Measurements from ENCODE around the gene PPFIA4. TPM values are rescaled to one million over a fixed set of nuclear protein-coding genes. Genes with fewer than 3 reads are reported as not detected.

The PPFIA4 gene
- total RNA-seq, 1 donor from 2014 or later: 0.29 TPM

DNA sequence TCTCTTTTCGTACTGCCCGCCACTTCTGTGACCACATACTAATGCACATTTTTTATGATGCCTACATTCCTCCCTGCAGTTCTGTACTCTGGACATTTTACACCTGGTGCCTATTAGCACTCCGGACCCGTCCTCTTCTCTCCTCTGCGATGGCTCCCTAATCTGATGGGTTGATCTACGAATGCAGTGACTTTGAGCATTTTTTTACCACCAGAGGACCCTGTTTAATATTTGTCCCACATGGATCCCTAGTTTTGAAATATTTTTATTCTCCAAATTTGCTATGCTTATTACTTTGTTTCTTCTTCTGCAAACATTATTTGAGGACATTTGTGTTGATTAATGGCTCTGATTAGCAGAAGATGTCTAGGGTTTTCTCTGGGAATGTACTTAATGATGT is 5.2 kb downstream of the PPFIA4 start:
- DNase-seq (no peak), ATAC-seq (ENCODE audit: low read depth) (no peak)
- Mint-ChIP-seq H3K27ac (no peak overlapping the region), H3K36me3 (ENCODE audit: low read depth) (no peaks in the 10 kb centered on the region), H3K4me3 (no peak overlapping the region), H3K27me3 (peaks cover 3% of the 10 kb centered on the region), H3K9me3 (no peaks in the 10 kb centered on the region), H3K4me1 (peaks cover 9% of the 10 kb centered on the region)
- ChIA-PET POLR2A (no interaction called here), CTCF (no interaction called here)
- TF ChIP-seq, protein P1, sequence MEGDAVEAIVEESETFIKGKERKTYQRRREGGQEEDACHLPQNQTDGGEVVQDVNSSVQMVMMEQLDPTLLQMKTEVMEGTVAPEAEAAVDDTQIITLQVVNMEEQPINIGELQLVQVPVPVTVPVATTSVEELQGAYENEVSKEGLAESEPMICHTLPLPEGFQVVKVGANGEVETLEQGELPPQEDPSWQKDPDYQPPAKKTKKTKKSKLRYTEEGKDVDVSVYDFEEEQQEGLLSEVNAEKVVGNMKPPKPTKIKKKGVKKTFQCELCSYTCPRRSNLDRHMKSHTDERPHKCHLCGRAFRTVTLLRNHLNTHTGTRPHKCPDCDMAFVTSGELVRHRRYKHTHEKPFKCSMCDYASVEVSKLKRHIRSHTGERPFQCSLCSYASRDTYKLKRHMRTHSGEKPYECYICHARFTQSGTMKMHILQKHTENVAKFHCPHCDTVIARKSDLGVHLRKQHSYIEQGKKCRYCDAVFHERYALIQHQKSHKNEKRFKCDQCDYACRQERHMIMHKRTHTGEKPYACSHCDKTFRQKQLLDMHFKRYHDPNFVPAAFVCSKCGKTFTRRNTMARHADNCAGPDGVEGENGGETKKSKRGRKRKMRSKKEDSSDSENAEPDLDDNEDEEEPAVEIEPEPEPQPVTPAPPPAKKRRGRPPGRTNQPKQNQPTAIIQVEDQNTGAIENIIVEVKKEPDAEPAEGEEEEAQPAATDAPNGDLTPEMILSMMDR (IDR thresholded peaks at IDR 0.05): no peak
- intact Hi-C loops (cut with micrococcal nuclease): no loop called here

DNA sequence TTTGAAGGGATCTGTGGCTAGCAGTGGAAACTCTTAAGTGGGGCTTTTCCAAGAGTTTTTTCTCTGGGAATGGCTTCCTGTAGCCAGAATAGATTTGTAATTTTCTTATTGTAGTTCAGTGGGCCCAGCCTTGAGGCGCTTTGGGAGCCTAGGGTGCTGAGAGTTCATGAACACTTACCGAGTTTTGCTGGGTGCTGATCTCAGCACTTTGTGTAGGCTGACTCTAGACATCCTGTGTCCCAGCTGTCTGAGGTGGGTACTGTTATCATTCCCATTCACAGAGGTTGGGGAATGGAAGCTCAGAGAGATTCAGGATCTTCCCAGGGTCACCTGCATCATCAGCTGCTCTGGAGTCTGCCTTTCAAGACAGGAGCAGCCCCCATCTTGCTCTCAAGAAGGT is 7.0 kb downstream of the PPFIA4 start:
- H3K4me1 Mint-ChIP-seq: no peaks in the 10 kb centered on the region
- intact Hi-C loops (cut with micrococcal nuclease): no loop called here
- TF ChIP-seq, protein P1 (IDR thresholded peaks at IDR 0.05): no peak
- ChIA-PET POLR2A (interaction anchor here (0.6 kb wide), 1 partner anchor 222 kb away, joined by 3 read pairs; no protein-coding TSS in a partner anchor), CTCF (no interaction called here)
- no peak for DNase-seq
- H3K36me3 Mint-ChIP-seq (ENCODE audit: low read depth): no peaks in the 10 kb centered on the region
- no peaks in the 10 kb centered on the region for H3K9me3 Mint-ChIP-seq
- no peak overlapping the region for H3K4me3 Mint-ChIP-seq
- peaks cover 4% of the 10 kb centered on the region for H3K27me3 Mint-ChIP-seq
- no peak overlapping the region for H3K27ac Mint-ChIP-seq
- no peak for ATAC-seq (ENCODE audit: low read depth)

DNA sequence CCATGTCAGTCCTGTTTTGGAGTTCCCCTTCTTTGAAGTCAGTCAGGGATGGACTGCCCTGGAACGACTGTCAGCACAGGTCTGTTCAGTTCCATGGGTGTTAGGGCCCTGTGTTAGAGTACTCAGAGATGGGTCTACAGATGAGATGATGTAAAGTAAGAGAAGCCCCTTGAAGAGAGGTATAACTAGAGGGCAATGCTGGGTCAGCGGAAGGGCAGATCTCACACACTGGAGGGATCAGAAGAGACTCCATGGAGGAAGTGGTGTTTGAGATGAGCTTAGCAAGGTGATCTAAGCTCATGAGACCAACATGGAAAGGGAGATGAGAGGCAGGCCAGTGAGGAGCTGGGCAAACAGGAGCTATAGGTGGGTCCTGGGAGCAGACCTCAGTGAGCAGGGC is 7.6 kb downstream of the PPFIA4 start:
- Mint-ChIP-seq H3K36me3 (ENCODE audit: low read depth) (no peaks in the 10 kb centered on the region), H3K9me3 (no peaks in the 10 kb centered on the region), H3K4me3 (no peak overlapping the region), H3K27me3 (peaks cover 4% of the 10 kb centered on the region), H3K4me1 (no peaks in the 10 kb centered on the region), H3K27ac (no peak overlapping the region)
- TF ChIP-seq, protein P1 (IDR thresholded peaks at IDR 0.05): no peak
- POLR2A ChIA-PET: interaction anchor here (0.6 kb wide), 1 partner anchor 221 kb away, joined by 3 read pairs; no protein-coding TSS in a partner anchor
- CTCF ChIA-PET: interaction anchor here (1.5 kb wide), 1 partner anchor 182 kb away, joined by 4 read pairs; no protein-coding TSS in a partner anchor
- no peak for ATAC-seq (ENCODE audit: low read depth)
- no peak for DNase-seq
- intact Hi-C loops (cut with micrococcal nuclease): no loop called here

DNA sequence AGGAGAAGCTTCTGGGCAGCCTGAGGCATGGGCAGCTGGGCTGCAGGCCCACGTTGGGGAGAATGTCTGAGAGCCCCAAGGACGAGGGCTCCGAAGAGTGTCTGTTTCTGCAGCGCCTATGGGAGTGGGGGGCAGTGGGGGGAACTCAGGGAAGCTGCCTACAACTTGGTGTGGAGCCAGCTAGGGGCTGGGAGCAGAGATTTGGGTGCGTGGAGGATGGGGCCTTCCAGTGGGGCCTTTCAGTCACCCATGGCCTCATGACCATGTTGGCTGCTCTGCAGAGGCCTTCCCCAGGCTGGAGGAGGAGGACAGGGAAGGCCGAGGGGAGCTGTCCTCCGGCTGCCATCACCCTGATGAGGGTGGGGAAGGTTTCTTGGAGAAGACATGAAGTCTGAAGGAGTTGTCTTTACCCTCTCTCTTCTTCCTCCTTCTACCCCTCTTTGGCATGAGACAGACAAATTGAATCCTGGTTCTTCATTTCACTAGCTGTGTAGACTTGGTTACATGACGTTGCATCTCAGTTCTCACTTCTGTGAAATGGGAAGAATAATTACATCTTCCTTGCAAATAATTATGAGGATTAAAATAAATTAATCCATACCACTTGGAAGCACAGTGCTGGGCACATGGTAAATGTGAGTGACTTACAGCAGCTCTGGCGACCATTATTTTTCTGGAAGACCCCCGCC is 8.3 kb downstream of the PPFIA4 start:
- Mint-ChIP-seq H3K27me3 (peaks cover 8% of the 10 kb centered on the region), H3K36me3 (ENCODE audit: low read depth) (no peaks in the 10 kb centered on the region), H3K4me3 (no peak overlapping the region), H3K27ac (no peak overlapping the region), H3K4me1 (peaks cover 3% of the 10 kb centered on the region), H3K9me3 (no peaks in the 10 kb centered on the region)
- POLR2A ChIA-PET: no interaction called here
- ATAC-seq (ENCODE audit: low read depth): no peak
- TF ChIP-seq, protein P1 (IDR thresholded peaks at IDR 0.05): no peak
- DNase-seq: no peak
- intact Hi-C loops (cut with micrococcal nuclease): no loop called here
- CTCF ChIA-PET: interaction anchor here (1.5 kb wide), 1 partner anchor 181 kb away, joined by 4 read pairs; no protein-coding TSS in a partner anchor

DNA sequence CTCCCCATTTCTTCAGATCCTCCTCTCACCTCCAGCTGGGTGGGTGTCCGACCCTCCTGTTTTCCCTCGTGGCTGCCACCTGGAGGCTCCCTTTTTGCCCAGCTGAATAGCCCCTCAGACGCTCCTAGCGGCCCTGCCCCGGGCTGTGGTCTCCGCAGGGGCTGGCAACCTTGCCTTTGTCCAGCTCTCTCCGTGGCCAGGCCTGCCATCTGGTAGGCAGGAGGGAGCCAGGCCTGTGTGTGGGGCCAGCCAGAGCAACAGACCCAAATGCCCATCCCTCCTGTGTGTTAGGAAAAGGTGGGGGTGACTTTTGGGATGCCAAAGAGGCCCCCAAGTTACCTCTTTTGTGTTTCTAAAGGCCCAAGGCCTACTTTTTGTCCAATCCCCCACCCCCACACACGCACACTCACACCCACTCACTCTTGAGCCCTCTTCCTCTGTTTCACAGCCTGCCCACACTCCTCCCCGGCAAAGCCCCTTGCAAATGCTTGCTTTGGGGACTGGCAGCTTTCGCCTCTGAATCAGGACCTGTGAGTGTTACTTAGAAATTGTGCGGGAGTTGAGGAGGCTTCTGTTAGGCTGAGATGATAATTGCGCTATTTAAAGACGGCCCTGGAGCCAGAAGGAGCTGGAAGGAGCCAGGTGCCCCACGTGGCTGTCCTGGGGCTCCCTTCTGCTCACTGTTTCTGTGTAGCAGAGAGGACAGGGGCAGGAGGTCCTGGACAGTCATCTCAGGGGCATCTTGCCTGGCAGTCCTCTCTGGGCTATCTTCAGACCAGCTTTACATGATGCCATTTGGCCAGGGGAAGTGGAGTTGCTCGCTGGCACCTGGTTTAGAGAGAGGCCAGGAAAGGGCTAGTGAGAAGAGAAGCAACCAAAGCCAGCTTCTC is 9.1 kb downstream of the PPFIA4 start:
- POLR2A ChIA-PET: no interaction called here
- Mint-ChIP-seq H3K27me3 (peaks cover 10% of the 10 kb centered on the region), H3K4me3 (no peak overlapping the region), H3K4me1 (peaks cover 3% of the 10 kb centered on the region), H3K9me3 (no peaks in the 10 kb centered on the region), H3K27ac (no peak overlapping the region), H3K36me3 (ENCODE audit: low read depth) (no peaks in the 10 kb centered on the region)
- DNase-seq: no peak
- intact Hi-C loops (cut with micrococcal nuclease): no loop called here
- no peak for ATAC-seq (ENCODE audit: low read depth)
- TF ChIP-seq, protein P1 (IDR thresholded peaks at IDR 0.05): no peak
- CTCF ChIA-PET: interaction anchor here (1.5 kb wide), 1 partner anchor 181 kb away, joined by 4 read pairs; no protein-coding TSS in a partner anchor
